LHCN-M2 (cell line): ENCODE measurements around the gene NPIPA3. TPM values are rescaled to one million over a fixed set of nuclear protein-coding genes. Genes with fewer than 3 reads are reported as not detected.
"Not testable (repeated sequence)": the region's sequence is repeated elsewhere in the genome, so short reads cannot be mapped to it uniquely, and the experiment has no call there.

Experiments used
- DNase-seq: peaks from one replicate; pipeline ENCODE4 v3.0.0-alpha.2; 2012; ENCODE audit warnings: low read depth
- total RNA-seq: library from RNA; depleted of rRNA; stranded (reverse); fragments of >200 nt; gene quantifications from 2 replicates; pipeline ENCODE4 v1.2.3, GENCODE V29; 2014; rRNA removed

NPIPA3 gene
- total RNA-seq, 1 experiment from 2014 or later, result 0.29 TPM

- DNase-seq, result not testable (repeated sequence)
Observed at GRCh38 chr16:14742273-14743128, 39.3 kb downstream of the NPIPA3 start, which contains the start of gene NPIPA2. TSS of gene NPIPA2 (plus strand) at chr16:14742533. CDS start at chr16:14748066, 5,533 bp downstream.

DNA sequence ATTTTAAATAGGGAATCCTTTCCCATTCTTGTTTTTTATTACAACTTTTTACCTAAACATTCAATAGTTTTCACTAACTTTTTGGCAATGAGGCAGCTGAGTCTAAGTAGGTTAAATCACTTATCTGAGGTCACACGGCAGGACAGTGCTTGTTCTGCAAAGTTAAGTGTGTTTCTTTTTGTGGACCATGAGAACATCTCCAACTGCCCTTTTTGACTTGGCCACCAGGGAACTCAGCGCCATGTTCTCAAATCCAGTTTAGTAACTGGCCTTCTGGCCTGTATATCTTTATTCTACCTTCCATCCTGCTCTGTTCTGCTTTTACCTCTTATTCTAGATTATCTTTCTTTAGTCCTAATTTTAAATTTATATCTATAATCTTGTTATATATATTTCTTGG is 70.4 kb downstream of the NPIPA3 start:
- DNase-seq, result not testable (repeated sequence)

DNA sequence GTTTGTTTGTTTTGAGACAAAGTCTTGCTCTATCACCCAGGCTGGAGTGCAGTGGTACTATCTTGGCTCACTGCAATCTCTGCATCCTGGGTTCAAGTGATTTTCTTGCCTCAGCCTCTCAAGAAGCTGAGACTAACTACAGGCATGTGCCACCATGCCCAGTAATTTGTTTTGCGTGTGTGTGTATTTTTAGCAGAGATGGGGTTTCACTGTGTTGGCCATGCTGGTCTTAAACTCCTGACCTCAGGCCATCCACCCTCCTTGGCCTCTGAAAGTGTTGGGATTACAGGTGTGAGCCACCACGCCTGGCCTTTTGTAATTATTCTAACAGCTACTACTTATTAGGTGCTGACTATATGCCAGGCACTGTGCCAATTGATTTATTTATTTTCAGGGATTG is 72.4 kb downstream of the NPIPA3 start:
- DNase-seq, result not testable (repeated sequence)

Other genes starting within 250 kb of the NPIPA3 start
- 29.8 and 41.6 TPM in 2 replicates for gene PARN, start 73.2 kb upstream of the NPIPA3 start, total RNA-seq
- gene BFAR, start 70.5 kb upstream of the NPIPA3 start, total RNA-seq, result 61.4 and 63.5 TPM in 2 replicates
- gene PLA2G10, start 9.1 kb upstream of the NPIPA3 start, total RNA-seq, result not detected in 2 replicates
- gene NPIPA2, start 39.1 kb downstream of the NPIPA3 start, total RNA-seq, result 0.57 TPM in 1 of 2 replicates, not detected in the other
- gene NOMO1, start 130.3 kb downstream of the NPIPA3 start, total RNA-seq, result 77.2 and 88.2 TPM in 2 replicates
- 36.0 and 54.5 TPM in 2 replicates for gene NPIPA1, start 234.0 kb downstream of the NPIPA3 start, total RNA-seq